BJ (cell line): ENCODE results near the gene SLC1A4. TPM values are rescaled to one million over a fixed set of nuclear protein-coding genes. Genes with fewer than 3 reads are reported as not detected.
"Not testable (repeated sequence)": the region's sequence is repeated elsewhere in the genome, so short reads cannot be mapped to it uniquely, and the experiment has no call there.

Experiments
- CTCF ChIA-PET: fragments of 350-600 bp; formaldehyde crosslinking; extraction: SDS; loops from one replicate; lab custom pipeline; 2021; ENCODE audit warnings: antibody characterized with exemption, inconsistent platforms; lab: Yijun Ruan, JAX
- POLR2A ChIA-PET: fragments of 300-600 bp; sonication (Branson Sonifier 250); formaldehyde crosslinking; extraction: SDS; loops from one replicate; lab custom pipeline; 2021; ENCODE audit warnings: antibody characterized with exemption; lab: Charles Lee
- DNase-seq: peaks from one replicate; pipeline ENCODE4 v3.0.0-alpha.2; 2011; ENCODE audit warnings: low read depth
- H3K27me3 ChIP-seq: 2 replicates; pipeline ENCODE4 v1.6.0; 2011; ENCODE audit warnings: low read length; ENCODE audit not compliant: control insufficient read depth, insufficient read depth
- H3K36me3 ChIP-seq: 2 replicates; pipeline ENCODE4 v1.5.1; 2011; ENCODE audit warnings: low read length; ENCODE audit not compliant: control insufficient read depth, insufficient read depth
- H3K4me3 ChIP-seq: 2 replicates; pipeline ENCODE4 v1.5.1; 2011; ENCODE audit warnings: low read depth, mild to moderate bottlenecking, control low read depth, low read length
- polyA plus RNA-seq: library from polyadenylated mRNA; depleted of rRNA; stranded (reverse); fragments of >200 nt; gene quantifications from 2 replicates; pipeline ENCODE4 v1.2.3, GENCODE V29; 2011
- TF ChIP-seq, protein P1 (sequence below): IDR thresholded peaks from 2 replicates; pipeline ENCODE4 v1.5.1; 2011; ENCODE audit warnings: low read depth, mild to moderate bottlenecking, control low read depth, inconsistent platforms, low read length, moderate library complexity; ENCODE audit not compliant: insufficient read depth

Gene SLC1A4
- polyA plus RNA-seq, 1 experiment: 80.7 TPM

GRCh38 chr2:65033178-65033577 lies 44.0 kb downstream of the SLC1A4 start:
- POLR2A ChIA-PET: no interaction called here
- DNase-seq: no peak
- H3K4me3 ChIP-seq: no peak overlapping the region

DNA sequence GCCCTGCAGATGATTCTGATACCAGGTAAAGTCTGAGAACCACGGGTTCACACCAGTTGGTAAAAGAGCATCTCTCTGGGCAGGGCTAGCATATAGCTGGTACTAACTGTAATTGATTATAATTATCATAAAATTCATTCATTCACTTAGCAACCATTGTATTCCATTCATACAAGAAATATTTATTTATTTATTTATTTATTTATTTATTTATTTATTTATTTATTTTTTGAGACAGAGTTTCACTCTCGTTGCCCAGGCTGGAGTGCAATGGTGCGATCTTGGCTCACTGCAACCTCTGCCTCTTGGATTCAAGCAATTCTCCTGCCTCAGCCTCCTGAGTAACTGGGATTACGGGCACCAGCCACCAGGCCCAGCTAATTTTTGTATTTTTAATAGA lies 44.5 kb downstream of the SLC1A4 start:
- POLR2A ChIA-PET, H3K27me3 ChIP-seq, DNase-seq, H3K36me3 ChIP-seq, H3K4me3 ChIP-seq: not testable (repeated sequence)
- CTCF ChIA-PET: interaction anchor here (13.6 kb wide), 1 partner anchor 117 kb away, joined by 147 read pairs; no protein-coding TSS in a partner anchor

More at GRCh38 chr2:65033178-65033577, 44.0 kb downstream of the SLC1A4 start:
- Histone ChIP-seq H3K27me3 (0 out of 2 replicates have a peak, but pooled peaks cover 1% of the 10 kb centered on the region), H3K36me3 (no peaks in the 10 kb centered on the region)
- TF ChIP-seq, protein P1, sequence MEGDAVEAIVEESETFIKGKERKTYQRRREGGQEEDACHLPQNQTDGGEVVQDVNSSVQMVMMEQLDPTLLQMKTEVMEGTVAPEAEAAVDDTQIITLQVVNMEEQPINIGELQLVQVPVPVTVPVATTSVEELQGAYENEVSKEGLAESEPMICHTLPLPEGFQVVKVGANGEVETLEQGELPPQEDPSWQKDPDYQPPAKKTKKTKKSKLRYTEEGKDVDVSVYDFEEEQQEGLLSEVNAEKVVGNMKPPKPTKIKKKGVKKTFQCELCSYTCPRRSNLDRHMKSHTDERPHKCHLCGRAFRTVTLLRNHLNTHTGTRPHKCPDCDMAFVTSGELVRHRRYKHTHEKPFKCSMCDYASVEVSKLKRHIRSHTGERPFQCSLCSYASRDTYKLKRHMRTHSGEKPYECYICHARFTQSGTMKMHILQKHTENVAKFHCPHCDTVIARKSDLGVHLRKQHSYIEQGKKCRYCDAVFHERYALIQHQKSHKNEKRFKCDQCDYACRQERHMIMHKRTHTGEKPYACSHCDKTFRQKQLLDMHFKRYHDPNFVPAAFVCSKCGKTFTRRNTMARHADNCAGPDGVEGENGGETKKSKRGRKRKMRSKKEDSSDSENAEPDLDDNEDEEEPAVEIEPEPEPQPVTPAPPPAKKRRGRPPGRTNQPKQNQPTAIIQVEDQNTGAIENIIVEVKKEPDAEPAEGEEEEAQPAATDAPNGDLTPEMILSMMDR: no peak
- CTCF ChIA-PET: interaction anchor here (13.6 kb wide), 1 partner anchor 117 kb away, joined by 147 read pairs; no protein-coding TSS in a partner anchor

DNA sequence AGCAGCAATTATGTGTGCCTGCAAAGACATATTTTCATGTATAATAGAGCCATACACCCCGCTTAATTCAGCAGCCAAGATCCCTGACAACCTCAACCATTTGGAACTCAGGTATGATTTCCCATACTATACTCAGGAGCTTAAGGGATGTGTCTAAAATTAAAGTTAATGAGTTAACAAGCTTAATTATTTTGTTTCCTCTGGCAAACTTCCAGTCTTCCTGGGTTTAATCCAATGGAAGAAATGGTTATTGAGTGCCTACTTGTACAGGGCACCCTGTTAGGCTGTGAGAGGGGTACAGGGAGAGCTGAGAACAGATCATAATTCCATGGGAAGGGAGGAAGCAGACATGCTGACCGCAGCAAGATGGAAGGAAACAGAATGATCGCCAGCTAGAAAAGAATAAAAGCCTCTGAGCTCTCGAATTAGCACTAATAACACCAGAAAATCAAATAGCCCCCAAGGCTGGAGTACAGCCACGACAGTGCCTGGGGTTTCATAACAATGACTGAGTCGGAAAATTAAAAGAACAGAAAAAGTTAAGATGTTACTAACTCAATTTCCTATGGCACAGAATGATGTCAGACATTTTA lies 46.2 kb downstream of the SLC1A4 start:
- H3K27me3 ChIP-seq: 0 out of 2 replicates have a peak, but pooled peaks cover 1% of the 10 kb centered on the region
- H3K4me3 ChIP-seq: no peak overlapping the region
- H3K36me3 ChIP-seq: no peaks in the 10 kb centered on the region
- no peak for DNase-seq
- TF ChIP-seq, protein P1: no peak
- ChIA-PET CTCF (interaction anchor here (13.6 kb wide), 1 partner anchor 119 kb away, joined by 147 read pairs; no protein-coding TSS in a partner anchor), POLR2A (no interaction called here)

DNA sequence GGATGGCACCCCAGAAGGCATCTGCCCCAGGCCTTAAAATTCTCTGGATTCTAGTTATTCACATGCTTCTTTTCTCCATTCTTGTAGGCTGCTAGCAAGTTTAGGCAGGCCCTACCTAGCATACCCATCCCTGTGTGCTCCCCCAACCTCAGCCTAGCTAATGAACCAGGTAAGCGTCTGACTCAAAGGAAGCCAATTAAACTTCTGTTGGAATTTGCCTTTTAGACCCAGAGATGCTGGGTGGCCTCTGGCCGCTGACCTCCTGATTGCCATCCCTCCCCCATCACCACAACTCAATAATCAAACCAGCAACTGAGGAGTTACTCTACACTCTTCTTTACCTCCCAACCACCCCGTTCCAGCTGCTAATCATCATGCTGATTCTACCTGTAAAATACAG lies 48.0 kb downstream of the SLC1A4 start:
- DNase-seq: no peak
- H3K27me3 ChIP-seq: no peaks in the 10 kb centered on the region
- TF ChIP-seq, protein P1: no peak
- ChIA-PET CTCF (interaction anchor here (13.6 kb wide), 1 partner anchor 121 kb away, joined by 147 read pairs; no protein-coding TSS in a partner anchor), POLR2A (no interaction called here)
- H3K36me3 ChIP-seq: no peaks in the 10 kb centered on the region
- no peak overlapping the region for H3K4me3 ChIP-seq

DNA sequence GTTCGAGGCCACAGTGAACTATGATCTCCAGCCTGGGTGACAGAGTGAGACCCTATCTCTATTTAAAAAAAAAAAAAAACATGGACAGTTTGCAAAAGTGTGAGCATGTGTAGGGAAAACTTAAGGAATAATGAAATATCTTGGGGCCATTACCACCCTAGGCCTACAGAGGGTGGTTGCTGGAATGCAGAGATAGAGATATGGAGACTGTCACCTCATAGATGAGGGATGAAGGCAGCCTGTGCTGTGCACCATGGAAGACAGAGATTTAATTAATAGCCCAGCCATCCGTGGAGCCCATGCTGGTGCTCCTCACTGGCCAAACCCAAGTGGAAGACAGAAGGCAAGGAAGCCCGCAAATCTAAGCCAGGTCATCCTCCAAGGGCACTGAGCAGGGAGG lies 50.4 kb downstream of the SLC1A4 start:
- no peak overlapping the region for H3K4me3 ChIP-seq
- ChIA-PET POLR2A (no interaction called here), CTCF (interaction anchor here (0.8 to 13.6 kb wide), 5 partner anchors 9 to 516 kb away, joined by 3 to 147 read pairs (median 3); no protein-coding TSS in a partner anchor)
- no peaks in the 10 kb centered on the region for H3K36me3 ChIP-seq
- no peaks in the 10 kb centered on the region for H3K27me3 ChIP-seq
- TF ChIP-seq, protein P1: no peak
- DNase-seq: no peak
